Hypothalamus (tissue), 51 donors: Measurements from ENCODE around the gene DLX2.
"Not testable (repeated sequence)": the region's sequence is repeated elsewhere in the genome, so short reads cannot be mapped to it uniquely, and the experiment has no call there.

Experiments used
- DNase-seq, 51 donors: peaks; one replicate each; lab custom pipeline; 2025; lab: John Stamatoyannopoulos, UW

Gene DLX2

GRCh38 chr2:172102391-172103359, at the start of gene DLX2:
Gene DLX2 (minus strand): TSS chr2:172102900. CDS start chr2:172102538, 362 bp downstream.
- DNase-seq = peak in 35 of 51 donors; percentile 12 to 78 (median 47)

- DNase-seq = peak in 1 of 51 donors; percentile 2
These were observed 45.4 kb upstream of the DLX2 start for GRCh38 chr2:172147944-172148650.

- DNase-seq = no peak
These were observed 41.1 kb upstream of the DLX2 start for GRCh38 chr2:172143817-172144216.

- not testable (repeated sequence) for DNase-seq
These were observed 36.0 kb upstream of the DLX2 start for GRCh38 chr2:172138727-172139126.

GRCh38 chr2:172137943-172138342, 35.2 kb upstream of the DLX2 start:
- DNase-seq = no peak

- DNase-seq = no peak
These were observed 34.4 kb upstream of the DLX2 start for GRCh38 chr2:172137109-172137508.

- no peak for DNase-seq
These were observed 32.7 kb upstream of the DLX2 start for GRCh38 chr2:172135446-172135845.

- no peak for DNase-seq
These were observed 31.6 kb upstream of the DLX2 start for GRCh38 chr2:172134270-172134669.

- no peak for DNase-seq
These were observed 29.2 kb upstream of the DLX2 start for GRCh38 chr2:172131713-172132555.

- no peak for DNase-seq
These were observed 26.7 kb upstream of the DLX2 start for GRCh38 chr2:172129404-172129803.

GRCh38 chr2:172128484-172128883, 25.8 kb upstream of the DLX2 start:
- no peak for DNase-seq

- no peak for DNase-seq
These were observed 17.4 kb upstream of the DLX2 start for GRCh38 chr2:172120118-172120517.

GRCh38 chr2:172119089-172119488, 16.4 kb upstream of the DLX2 start:
- DNase-seq = no peak

- DNase-seq = no peak
These were observed 13.4 kb upstream of the DLX2 start for GRCh38 chr2:172116107-172116506.

GRCh38 chr2:172114579-172114978, 11.9 kb upstream of the DLX2 start:
- no peak for DNase-seq

GRCh38 chr2:172114176-172114575, 11.5 kb upstream of the DLX2 start:
- not testable (repeated sequence) for DNase-seq

- no peak for DNase-seq
These were observed 10.9 kb upstream of the DLX2 start for GRCh38 chr2:172113617-172114016.

GRCh38 chr2:172109988-172110811, 7.5 kb upstream of the DLX2 start:
- DNase-seq = no peak

GRCh38 chr2:172109256-172109987, 6.7 kb upstream of the DLX2 start:
- DNase-seq = no peak
